Uterus (tissue), 2 donors: Measurements from ENCODE around the gene ALKBH6.

Experiments used
- CTCF ChIP-seq, 4 experiments: fragments of 200-600 bp in 2 of 4; fragments of 450-650 bp in 2 of 4; sonication (generic) in 2 of 4; IDR thresholded peaks; one replicate each; pipeline ENCODE4 v1.5.1; 2016 to 2019; ENCODE audit warnings: antibody characterized with exemption in 4 of 4, mild to moderate bottlenecking in 2 of 4, moderate library complexity in 1 of 4
- POLR2A ChIP-seq, 2 donors: fragments of 450-650 bp; IDR thresholded peaks; one replicate each; pipeline ENCODE4 v1.6.1; 2016; ENCODE audit warnings: antibody characterized with exemption in 2 of 2, mild to moderate bottlenecking in 1 of 2, moderate library complexity in 1 of 2

- TF ChIP-seq CTCF (IDR thresholded peaks at IDR 0.05) (peak; percentile 13 to 68 (median 55)), POLR2A (IDR thresholded peaks at IDR 0.05) (peak; percentile 65 to 80)
Observed at GRCh38 chr19:36054119-36054732, 40.2 kb upstream of the ALKBH6 start, which contains the start of gene THAP8.
